ENCODE data around the gene APOBEC3B. TPM values are rescaled to one million over a fixed set of nuclear protein-coding genes. Genes with fewer than 3 reads are reported as not detected.

Gene APOBEC3B
- polyA plus RNA-seq, 1 donor (not counting 4 experiments of a cell fraction or from before 2014, with no cell fraction given), result 3.4 TPM

DNA sequence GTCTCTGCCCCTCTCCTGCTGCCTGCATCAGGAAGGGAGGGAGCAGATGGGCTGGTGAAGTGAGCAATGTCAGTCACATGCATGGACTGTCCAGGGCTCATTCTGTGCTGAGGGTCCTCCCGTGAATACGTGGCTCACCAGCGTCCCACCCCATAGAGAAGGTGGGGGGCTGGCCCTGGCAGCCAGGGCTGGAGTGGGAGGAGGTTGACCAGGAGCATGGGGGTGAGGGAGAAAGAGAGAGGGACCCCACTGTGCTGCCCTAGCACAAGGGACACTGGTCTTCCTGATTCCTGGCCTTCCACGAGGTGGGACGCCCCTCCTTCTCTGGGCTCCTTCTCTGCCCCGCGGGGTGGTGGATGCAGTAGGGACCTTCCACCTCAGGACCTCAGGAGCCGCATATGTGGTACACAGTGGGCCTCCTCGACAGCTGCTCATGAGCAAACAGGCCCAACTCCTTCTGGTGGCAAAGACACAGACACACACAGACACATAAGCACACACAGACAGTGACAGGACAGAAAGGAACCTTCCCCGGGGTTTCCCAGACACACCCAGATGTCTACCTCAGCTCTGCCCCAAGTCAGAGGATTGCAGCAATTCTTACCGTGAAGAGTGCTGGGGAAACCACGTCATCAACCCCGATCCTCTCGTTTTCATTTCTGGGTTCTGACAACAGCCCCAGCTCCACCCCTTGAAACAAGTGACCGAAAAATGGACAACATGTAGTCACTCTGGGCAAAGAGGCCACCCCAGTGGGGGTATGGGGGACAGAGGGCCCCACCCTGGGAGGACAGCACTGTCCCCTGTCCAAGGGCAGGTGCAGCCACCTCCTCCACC lies 28.4 kb upstream of the APOBEC3B start:
- H3K9ac ChIP-seq (ENCODE audit: control insufficient read depth, extremely low read depth, insufficient read depth, low read length), result no peak overlapping the region
- TF ChIP-seq, protein P1, sequence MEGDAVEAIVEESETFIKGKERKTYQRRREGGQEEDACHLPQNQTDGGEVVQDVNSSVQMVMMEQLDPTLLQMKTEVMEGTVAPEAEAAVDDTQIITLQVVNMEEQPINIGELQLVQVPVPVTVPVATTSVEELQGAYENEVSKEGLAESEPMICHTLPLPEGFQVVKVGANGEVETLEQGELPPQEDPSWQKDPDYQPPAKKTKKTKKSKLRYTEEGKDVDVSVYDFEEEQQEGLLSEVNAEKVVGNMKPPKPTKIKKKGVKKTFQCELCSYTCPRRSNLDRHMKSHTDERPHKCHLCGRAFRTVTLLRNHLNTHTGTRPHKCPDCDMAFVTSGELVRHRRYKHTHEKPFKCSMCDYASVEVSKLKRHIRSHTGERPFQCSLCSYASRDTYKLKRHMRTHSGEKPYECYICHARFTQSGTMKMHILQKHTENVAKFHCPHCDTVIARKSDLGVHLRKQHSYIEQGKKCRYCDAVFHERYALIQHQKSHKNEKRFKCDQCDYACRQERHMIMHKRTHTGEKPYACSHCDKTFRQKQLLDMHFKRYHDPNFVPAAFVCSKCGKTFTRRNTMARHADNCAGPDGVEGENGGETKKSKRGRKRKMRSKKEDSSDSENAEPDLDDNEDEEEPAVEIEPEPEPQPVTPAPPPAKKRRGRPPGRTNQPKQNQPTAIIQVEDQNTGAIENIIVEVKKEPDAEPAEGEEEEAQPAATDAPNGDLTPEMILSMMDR (optimal IDR thresholded peaks at IDR 0.05 in 1 of 3, IDR thresholded peaks at IDR 0.05 in 1 of 3, conservative IDR thresholded peaks at IDR 0.05 in 1 of 3; ENCODE audit: extremely low read depth in 1 of 3, insufficient read depth in 2 of 3, low read length in 3 of 3), result no peak
- no peak for TF ChIP-seq EZH2 (IDR thresholded peaks at IDR 0.05; ENCODE audit: low read length)
- no peaks in the 10 kb centered on the region for H3K9me1 ChIP-seq (ENCODE audit: control insufficient read depth, extremely low read depth, insufficient read depth, low read length)
- DNase-seq (ENCODE audit: low read depth, low spot score) (no peak), FAIRE-seq (no peak)
- no peak overlapping the region for H3K27ac ChIP-seq (ENCODE audit: control insufficient read depth, insufficient read depth, low read length)
- dilution Hi-C loops (cut with MboI; ENCODE audit: extremely low pct_ligation_motif_present, low sequenced_read_pairs), result no loop called here
- H3K9me3 ChIP-seq (ENCODE audit: control insufficient read depth, low read depth, low read length), result no peaks in the 10 kb centered on the region
- H3K27me3 ChIP-seq (ENCODE audit: control insufficient read depth, extremely low read depth, insufficient read depth, low read length), result peaks cover 31% of the 10 kb centered on the region
- no peaks in the 10 kb centered on the region for H3K36me3 ChIP-seq (ENCODE audit: control insufficient read depth in 2 of 2, extremely low read depth in 1 of 2, insufficient read depth in 2 of 2, low read length in 2 of 2)
- no peaks in the 10 kb centered on the region for H4K20me1 ChIP-seq (ENCODE audit: control insufficient read depth, extremely low read depth, insufficient read depth, low read length)
- no peaks in the 10 kb centered on the region for H3K4me1 ChIP-seq (ENCODE audit: control insufficient read depth, extremely low read depth, insufficient read depth, low read length)
- no peaks in the 10 kb centered on the region for H3K79me2 ChIP-seq (ENCODE audit: control insufficient read depth, insufficient read depth, low read length)
- no peak overlapping the region for H3K4me3 ChIP-seq (ENCODE audit: control insufficient read depth in 2 of 3, extremely low read depth in 1 of 3, insufficient read depth in 2 of 3, low read depth in 1 of 3, low read length in 3 of 3)
- no peak overlapping the region for H2AFZ ChIP-seq (ENCODE audit: control insufficient read depth, low read length)
- H3K4me2 ChIP-seq (ENCODE audit: control insufficient read depth, extremely low read depth, insufficient read depth, low read depth, low read length), result no peak overlapping the region

DNA sequence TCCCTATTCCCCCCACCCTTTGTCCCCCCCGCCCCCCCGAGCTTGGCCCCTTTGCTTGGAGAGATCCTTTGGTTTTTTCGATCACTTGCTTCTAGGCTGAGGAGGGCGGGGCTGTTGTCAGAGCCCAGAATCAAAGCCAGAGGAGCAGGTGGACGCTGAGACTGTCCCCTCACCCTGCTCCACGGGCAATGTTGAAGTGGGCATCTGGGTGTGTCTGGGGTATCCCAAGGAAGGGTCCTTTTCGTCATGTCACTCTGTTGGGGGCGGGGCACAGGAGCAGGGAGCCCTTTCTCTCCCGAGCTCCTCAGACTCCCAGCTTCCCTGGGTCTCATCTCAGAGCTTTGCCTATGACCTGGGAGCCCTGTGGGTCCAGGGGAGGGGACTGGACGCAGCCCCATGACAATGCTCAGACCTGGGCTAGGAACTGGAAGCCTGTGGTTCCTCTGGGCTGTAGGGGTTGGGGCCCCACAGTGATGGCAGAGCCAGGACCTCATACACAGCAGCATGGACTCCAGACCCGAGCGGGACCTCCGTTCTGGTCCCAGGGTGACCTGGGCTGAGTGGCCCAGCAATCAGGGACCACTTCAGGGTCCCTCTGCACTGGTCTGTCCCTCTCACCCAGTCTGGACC lies 27.6 kb upstream of the APOBEC3B start:
- Histone ChIP-seq H2AFZ (ENCODE audit: control insufficient read depth, low read length) (no peak overlapping the region), H4K20me1 (ENCODE audit: control insufficient read depth, extremely low read depth, insufficient read depth, low read length) (no peaks in the 10 kb centered on the region), H3K4me1 (ENCODE audit: control insufficient read depth, extremely low read depth, insufficient read depth, low read length) (no peaks in the 10 kb centered on the region), H3K9me3 (ENCODE audit: control insufficient read depth, low read depth, low read length) (no peaks in the 10 kb centered on the region), H3K9ac (ENCODE audit: control insufficient read depth, extremely low read depth, insufficient read depth, low read length) (no peak overlapping the region), H3K27ac (ENCODE audit: control insufficient read depth, insufficient read depth, low read length) (no peak overlapping the region), H3K9me1 (ENCODE audit: control insufficient read depth, extremely low read depth, insufficient read depth, low read length) (no peaks in the 10 kb centered on the region), H3K4me3 (ENCODE audit: control insufficient read depth in 2 of 3, extremely low read depth in 1 of 3, insufficient read depth in 2 of 3, low read depth in 1 of 3, low read length in 3 of 3) (no peak overlapping the region), H3K4me2 (ENCODE audit: control insufficient read depth, extremely low read depth, insufficient read depth, low read depth, low read length) (no peak overlapping the region), H3K27me3 (ENCODE audit: control insufficient read depth, extremely low read depth, insufficient read depth, low read length) (peaks cover 39% of the 10 kb centered on the region), H3K36me3 (ENCODE audit: control insufficient read depth in 2 of 2, extremely low read depth in 1 of 2, insufficient read depth in 2 of 2, low read length in 2 of 2) (no peaks in the 10 kb centered on the region), H3K79me2 (ENCODE audit: control insufficient read depth, insufficient read depth, low read length) (no peaks in the 10 kb centered on the region)
- dilution Hi-C loops (cut with MboI; ENCODE audit: extremely low pct_ligation_motif_present, low sequenced_read_pairs), result no loop called here
- no peak for TF ChIP-seq EZH2 (IDR thresholded peaks at IDR 0.05; ENCODE audit: low read length)
- TF ChIP-seq, protein P1 (optimal IDR thresholded peaks at IDR 0.05 in 1 of 3, IDR thresholded peaks at IDR 0.05 in 1 of 3, conservative IDR thresholded peaks at IDR 0.05 in 1 of 3; ENCODE audit: extremely low read depth in 1 of 3, insufficient read depth in 2 of 3, low read length in 3 of 3), result no peak
- no peak for FAIRE-seq
- DNase-seq (ENCODE audit: low read depth, low spot score), result no peak

Data from keratinocyte (primary cell).